Neural cell (in vitro differentiated cells): Measurements from ENCODE around the gene MRM1. TPM values are rescaled to one million over a fixed set of nuclear protein-coding genes. Genes with fewer than 3 reads are reported as not detected.

ENCODE experiments used
- H2AFZ ChIP-seq: fragments of 200-600, 300-800 bp; sonication (generic), shearing (Covaris generic); 2 replicates; pipeline ENCODE4 v1.6.0; 2014; ENCODE audit warnings: low read depth, mild to moderate bottlenecking, antibody characterized with exemption, low read length, moderate library complexity
- H3F3A ChIP-seq: fragments of 200-600 bp; shearing (Covaris generic); 2 replicates; pipeline ENCODE4 v1.6.1; 2016; ENCODE audit warnings: mild to moderate bottlenecking, moderate library complexity, mixed read lengths, antibody characterized with exemption, low read length; ENCODE audit not compliant: insufficient read depth, poor library complexity, severe bottlenecking
- H3K27ac ChIP-seq: fragments of 200-600, 300-800 bp; sonication (generic), shearing (Covaris generic); 2 replicates; pipeline ENCODE4 v1.5.1; 2014; ENCODE audit warnings: mild to moderate bottlenecking, low read length, moderate library complexity
- H3K27me3 ChIP-seq: fragments of 300-800, 200-600 bp; sonication (generic), shearing (Covaris generic); 2 replicates; pipeline ENCODE4 v1.6.0; 2014; ENCODE audit warnings: mild to moderate bottlenecking, low read depth, low read length, moderate library complexity; ENCODE audit not compliant: insufficient read depth
- H3K36me3 ChIP-seq: fragments of 300-800, 200-600 bp; sonication (generic), shearing (Covaris generic); 2 replicates; pipeline ENCODE4 v1.5.1; 2014; ENCODE audit warnings: mild to moderate bottlenecking, antibody characterized with exemption, low read length, moderate library complexity; ENCODE audit not compliant: insufficient read depth
- H3K4me2 ChIP-seq: fragments of 300-800, 200-600 bp; sonication (generic), shearing (Covaris generic); 2 replicates; pipeline ENCODE4 v1.6.0; 2014; ENCODE audit warnings: mild to moderate bottlenecking, low read length
- H3K4me3 ChIP-seq: fragments of 300-800, 200-600 bp; sonication (generic), shearing (Covaris generic); 2 replicates; pipeline ENCODE4 v1.5.1; 2014; ENCODE audit warnings: mild to moderate bottlenecking, low read length, moderate library complexity
- H3K79me2 ChIP-seq: fragments of 200-600 bp; shearing (Covaris generic); replicated peaks from 2 replicates; pipeline ENCODE4 v1.6.0; 2014; ENCODE audit warnings: mild to moderate bottlenecking, low read length, moderate library complexity; ENCODE audit not compliant: insufficient read depth
- H3K9ac ChIP-seq: fragments of 300-800, 200-600 bp; sonication (generic), shearing (Covaris generic); 2 replicates; pipeline ENCODE4 v1.6.1; 2016; ENCODE audit warnings: mild to moderate bottlenecking, low read length, mixed read lengths
- H3K9me2 ChIP-seq: fragments of 200-600 bp; shearing (Covaris generic); 2 replicates; pipeline ENCODE4 v1.6.1; 2016; ENCODE audit warnings: mild to moderate bottlenecking, low read length, mixed read lengths; ENCODE audit not compliant: insufficient read depth
- H3K9me3 ChIP-seq: fragments of 200-600, 300-800 bp; sonication (generic), shearing (Covaris generic); 2 replicates; pipeline ENCODE4 v1.6.1; 2016; ENCODE audit warnings: mild to moderate bottlenecking, mixed run types, low read length, moderate library complexity, mixed read lengths
- H4K20me1 ChIP-seq: fragments of 200-600 bp; shearing (Covaris generic); 2 replicates; pipeline ENCODE4 v1.6.1; 2016; ENCODE audit warnings: mild to moderate bottlenecking, mixed run types; ENCODE audit not compliant: insufficient read depth
- EP300 ChIP-seq: fragments of 450-650 bp; conservative IDR thresholded peaks from 2 replicates; pipeline ENCODE4 v1.6.1; 2014; ENCODE audit warnings: antibody characterized with exemption, mild to moderate bottlenecking, moderate library complexity; ENCODE audit not compliant: poor library complexity, severe bottlenecking
- EZH2 ChIP-seq: fragments of 200-600, 300-800 bp; shearing (Covaris generic), sonication (generic); IDR thresholded peaks from 2 replicates; pipeline ENCODE4 v1.6.1; 2014; ENCODE audit warnings: antibody characterized with exemption, low read length, borderline replicate concordance, mild to moderate bottlenecking; ENCODE audit not compliant: insufficient read depth, poor library complexity, severe bottlenecking
- MXI1 ChIP-seq: fragments of 450-650 bp; conservative IDR thresholded peaks from 2 replicates; pipeline ENCODE4 v1.6.1; 2014; ENCODE audit warnings: antibody characterized with exemption, mild to moderate bottlenecking; ENCODE audit not compliant: poor library complexity, severe bottlenecking
- POLR2AphosphoS5 ChIP-seq: IDR thresholded peaks from 2 replicates; pipeline ENCODE4 v1.6.1; 2012
- RAD21 ChIP-seq: fragments of 450-650 bp; conservative IDR thresholded peaks from 2 replicates; pipeline ENCODE4 v1.6.1; 2014; ENCODE audit warnings: antibody characterized with exemption, mild to moderate bottlenecking, moderate library complexity
- SMC3 ChIP-seq: fragments of 450-650 bp; conservative IDR thresholded peaks from 2 replicates; pipeline ENCODE4 v1.6.1; 2014; ENCODE audit warnings: antibody characterized with exemption, mild to moderate bottlenecking, moderate library complexity; ENCODE audit not compliant: poor library complexity
- TAF1 ChIP-seq: IDR thresholded peaks from 2 replicates; pipeline ENCODE4 v1.6.1; 2012; ENCODE audit warnings: low read depth
- polyA plus RNA-seq: library from polyadenylated mRNA; depleted of rRNA; stranded (reverse); fragments of >200 nt; gene quantifications from 2 replicates; pipeline ENCODE4 v1.2.3, GENCODE V29; 2014
- TF ChIP-seq, protein P1 (sequence below): fragments of 450-650 bp; IDR thresholded peaks from 2 replicates; pipeline ENCODE4 v1.5.1; 2014; ENCODE audit warnings: antibody characterized with exemption, mild to moderate bottlenecking, moderate library complexity; ENCODE audit not compliant: poor library complexity, severe bottlenecking
- TF ChIP-seq, protein P2 (sequence below): IDR thresholded peaks from 2 replicates; pipeline ENCODE4 v1.6.1; 2012; ENCODE audit warnings: borderline replicate concordance

MRM1 gene
- polyA plus RNA-seq, 1 donor from 2014 or later, result 1.8 TPM

DNA sequence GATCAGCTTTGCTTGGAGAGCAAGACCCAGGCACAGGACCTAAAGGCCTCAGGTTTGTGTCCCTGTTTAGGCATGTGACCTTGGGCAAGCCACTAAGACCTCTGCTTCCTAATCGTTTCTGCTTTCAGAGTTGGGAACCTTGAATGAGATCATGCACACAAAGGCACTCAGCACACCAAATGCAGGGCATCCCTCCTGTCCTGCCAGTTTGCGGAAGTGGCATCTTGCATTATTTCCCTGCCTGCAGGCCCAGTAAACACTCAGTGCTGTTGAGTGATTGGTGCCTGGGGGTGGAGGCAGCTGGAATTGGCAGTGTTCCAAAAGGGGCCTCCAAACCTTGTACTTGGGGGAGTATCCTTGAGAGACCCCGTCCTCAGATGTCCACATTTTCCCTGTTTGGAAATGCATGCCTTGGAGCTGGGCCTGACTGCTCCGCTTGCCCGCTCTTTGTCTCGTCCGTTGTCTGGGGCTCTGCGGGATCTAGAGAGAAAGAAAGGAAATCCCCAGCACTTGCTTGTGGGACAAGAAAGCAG is 28.7 kb downstream of the MRM1 start:
- peaks cover 27% of the 10 kb centered on the region for H3K27me3 ChIP-seq
- no peak overlapping the region for H3K27ac ChIP-seq
- H3K4me3 ChIP-seq, result no peak overlapping the region
- no peaks in the 10 kb centered on the region for H4K20me1 ChIP-seq
- H3F3A ChIP-seq, result no peaks in the 10 kb centered on the region
- H3K9ac ChIP-seq, result no peak overlapping the region
- no peaks in the 10 kb centered on the region for H3K9me3 ChIP-seq
- H3K36me3 ChIP-seq, result no peaks in the 10 kb centered on the region
- no peak overlapping the region for H2AFZ ChIP-seq
- no peaks in the 10 kb centered on the region for H3K9me2 ChIP-seq
- no peaks in the 10 kb centered on the region for H3K79me2 ChIP-seq
- TF ChIP-seq, protein P1, sequence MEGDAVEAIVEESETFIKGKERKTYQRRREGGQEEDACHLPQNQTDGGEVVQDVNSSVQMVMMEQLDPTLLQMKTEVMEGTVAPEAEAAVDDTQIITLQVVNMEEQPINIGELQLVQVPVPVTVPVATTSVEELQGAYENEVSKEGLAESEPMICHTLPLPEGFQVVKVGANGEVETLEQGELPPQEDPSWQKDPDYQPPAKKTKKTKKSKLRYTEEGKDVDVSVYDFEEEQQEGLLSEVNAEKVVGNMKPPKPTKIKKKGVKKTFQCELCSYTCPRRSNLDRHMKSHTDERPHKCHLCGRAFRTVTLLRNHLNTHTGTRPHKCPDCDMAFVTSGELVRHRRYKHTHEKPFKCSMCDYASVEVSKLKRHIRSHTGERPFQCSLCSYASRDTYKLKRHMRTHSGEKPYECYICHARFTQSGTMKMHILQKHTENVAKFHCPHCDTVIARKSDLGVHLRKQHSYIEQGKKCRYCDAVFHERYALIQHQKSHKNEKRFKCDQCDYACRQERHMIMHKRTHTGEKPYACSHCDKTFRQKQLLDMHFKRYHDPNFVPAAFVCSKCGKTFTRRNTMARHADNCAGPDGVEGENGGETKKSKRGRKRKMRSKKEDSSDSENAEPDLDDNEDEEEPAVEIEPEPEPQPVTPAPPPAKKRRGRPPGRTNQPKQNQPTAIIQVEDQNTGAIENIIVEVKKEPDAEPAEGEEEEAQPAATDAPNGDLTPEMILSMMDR, result no peak
- TF ChIP-seq EP300 (no peak), RAD21 (no peak), MXI1 (no peak), TAF1 (no peak), SMC3 (no peak), POLR2AphosphoS5 (no peak), EZH2 (no peak)
- TF ChIP-seq, protein P2, sequence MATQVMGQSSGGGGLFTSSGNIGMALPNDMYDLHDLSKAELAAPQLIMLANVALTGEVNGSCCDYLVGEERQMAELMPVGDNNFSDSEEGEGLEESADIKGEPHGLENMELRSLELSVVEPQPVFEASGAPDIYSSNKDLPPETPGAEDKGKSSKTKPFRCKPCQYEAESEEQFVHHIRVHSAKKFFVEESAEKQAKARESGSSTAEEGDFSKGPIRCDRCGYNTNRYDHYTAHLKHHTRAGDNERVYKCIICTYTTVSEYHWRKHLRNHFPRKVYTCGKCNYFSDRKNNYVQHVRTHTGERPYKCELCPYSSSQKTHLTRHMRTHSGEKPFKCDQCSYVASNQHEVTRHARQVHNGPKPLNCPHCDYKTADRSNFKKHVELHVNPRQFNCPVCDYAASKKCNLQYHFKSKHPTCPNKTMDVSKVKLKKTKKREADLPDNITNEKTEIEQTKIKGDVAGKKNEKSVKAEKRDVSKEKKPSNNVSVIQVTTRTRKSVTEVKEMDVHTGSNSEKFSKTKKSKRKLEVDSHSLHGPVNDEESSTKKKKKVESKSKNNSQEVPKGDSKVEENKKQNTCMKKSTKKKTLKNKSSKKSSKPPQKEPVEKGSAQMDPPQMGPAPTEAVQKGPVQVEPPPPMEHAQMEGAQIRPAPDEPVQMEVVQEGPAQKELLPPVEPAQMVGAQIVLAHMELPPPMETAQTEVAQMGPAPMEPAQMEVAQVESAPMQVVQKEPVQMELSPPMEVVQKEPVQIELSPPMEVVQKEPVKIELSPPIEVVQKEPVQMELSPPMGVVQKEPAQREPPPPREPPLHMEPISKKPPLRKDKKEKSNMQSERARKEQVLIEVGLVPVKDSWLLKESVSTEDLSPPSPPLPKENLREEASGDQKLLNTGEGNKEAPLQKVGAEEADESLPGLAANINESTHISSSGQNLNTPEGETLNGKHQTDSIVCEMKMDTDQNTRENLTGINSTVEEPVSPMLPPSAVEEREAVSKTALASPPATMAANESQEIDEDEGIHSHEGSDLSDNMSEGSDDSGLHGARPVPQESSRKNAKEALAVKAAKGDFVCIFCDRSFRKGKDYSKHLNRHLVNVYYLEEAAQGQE, result no peak
- H3K4me2 ChIP-seq, result no peak overlapping the region

DNA sequence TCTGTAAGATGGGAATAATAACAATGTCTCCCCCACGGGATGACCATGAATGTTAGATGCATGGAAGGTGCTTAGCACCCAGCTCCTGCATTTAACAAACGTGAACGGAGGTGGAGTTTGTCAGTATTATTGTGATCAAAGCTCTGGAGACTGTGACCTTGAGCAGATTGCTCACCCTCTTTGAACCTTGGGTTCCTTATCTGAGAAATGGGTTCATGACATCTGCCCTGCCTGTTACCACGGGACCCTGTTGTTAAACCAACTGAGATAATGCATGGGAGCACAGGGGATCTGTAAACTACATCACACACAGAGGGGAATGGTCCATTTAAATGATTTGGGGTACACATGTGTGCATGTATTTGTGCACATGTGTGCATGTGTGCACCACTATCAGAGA is 29.6 kb downstream of the MRM1 start:
- Histone ChIP-seq H3K9me3 (no peaks in the 10 kb centered on the region), H3K9me2 (no peaks in the 10 kb centered on the region), H3F3A (no peaks in the 10 kb centered on the region), H3K27ac (no peak overlapping the region), H2AFZ (no peak overlapping the region), H3K4me3 (no peak overlapping the region), H3K4me2 (no peak overlapping the region), H3K36me3 (no peaks in the 10 kb centered on the region), H3K9ac (no peak overlapping the region), H3K79me2 (no peaks in the 10 kb centered on the region), H3K27me3 (peaks cover 30% of the 10 kb centered on the region), H4K20me1 (no peaks in the 10 kb centered on the region)
- TF ChIP-seq RAD21 (no peak), POLR2AphosphoS5 (no peak)
